Stomach smooth muscle (tissue), 2 donors: ENCODE results near the gene DRC1.

Experiments
- H3K27ac ChIP-seq: one replicate; pipeline ENCODE4 v1.7.0; 2013; ENCODE audit warnings: mild to moderate bottlenecking, low read length, inconsistent platforms
- H3K27me3 ChIP-seq, 2 donors: one replicate each; pipeline ENCODE4 v1.7.0; 2013; ENCODE audit warnings: low read length in 2 of 2; ENCODE audit not compliant: insufficient read depth in 2 of 2, control insufficient read depth in 1 of 2
- H3K36me3 ChIP-seq, 2 donors: one replicate each; pipeline ENCODE4 v1.7.0; 2013; ENCODE audit warnings: low read length in 2 of 2; ENCODE audit not compliant: control insufficient read depth in 2 of 2, insufficient read depth in 2 of 2
- H3K4me1 ChIP-seq: one replicate; pipeline ENCODE4 v1.7.0; 2013; ENCODE audit warnings: low read length; ENCODE audit not compliant: control insufficient read depth, insufficient read depth
- H3K4me3 ChIP-seq, 2 donors: one replicate each; pipeline ENCODE4 v1.7.0; 2013; ENCODE audit warnings: low read length in 2 of 2
- H3K9ac ChIP-seq, 2 donors: one replicate each; pipeline ENCODE4 v1.7.0; 2013; ENCODE audit warnings: low read length in 2 of 2, mild to moderate bottlenecking in 1 of 2
- H3K9me3 ChIP-seq, 2 donors: one replicate each; pipeline ENCODE4 v1.7.0; 2013; ENCODE audit warnings: low read length in 2 of 2; ENCODE audit not compliant: control insufficient read depth in 2 of 2
- donor health status: healthy.
- donor health status: Pancreatic carcinoma.

The DRC1 gene

GRCh38 chr2:26479131-26479788, 77.5 kb downstream of the DRC1 start:
- Histone ChIP-seq H3K27me3 (no peaks in the 10 kb centered on the region), H3K27ac (no peak overlapping the region), H3K9ac (no peak overlapping the region), H3K9me3 (no peaks in the 10 kb centered on the region), H3K4me3 (no peak overlapping the region), H3K4me1 (no peaks in the 10 kb centered on the region), H3K36me3 (no peaks in the 10 kb centered on the region)

GRCh38 chr2:26479789-26480565, 78.3 kb downstream of the DRC1 start:
- Histone ChIP-seq H3K27ac (no peak overlapping the region), H3K36me3 (no peaks in the 10 kb centered on the region), H3K9ac (no peak overlapping the region), H3K4me3 (no peak overlapping the region), H3K27me3 (peaks cover 0 to 2% of the 10 kb centered on the region in 2 donors), H3K4me1 (no peaks in the 10 kb centered on the region), H3K9me3 (no peaks in the 10 kb centered on the region)

GRCh38 chr2:26480566-26481423, 79.1 kb downstream of the DRC1 start:
- no peaks in the 10 kb centered on the region for H3K36me3 ChIP-seq
- no peak overlapping the region for H3K27ac ChIP-seq
- H3K9ac ChIP-seq, result no peak overlapping the region
- no peaks in the 10 kb centered on the region for H3K9me3 ChIP-seq
- H3K4me1 ChIP-seq, result no peaks in the 10 kb centered on the region
- no peak overlapping the region for H3K4me3 ChIP-seq
- peaks cover 0 to 2% of the 10 kb centered on the region in 2 donors for H3K27me3 ChIP-seq

- Histone ChIP-seq H3K36me3 (no peaks in the 10 kb centered on the region), H3K9ac (no peak overlapping the region), H3K27ac (no peak overlapping the region), H3K9me3 (no peaks in the 10 kb centered on the region), H3K4me3 (no peak overlapping the region), H3K4me1 (no peaks in the 10 kb centered on the region), H3K27me3 (peaks cover 0 to 2% of the 10 kb centered on the region in 2 donors)
These were observed 80.0 kb downstream of the DRC1 start for GRCh38 chr2:26481706-26482105.

GRCh38 chr2:26482211-26483026, 80.7 kb downstream of the DRC1 start:
- Histone ChIP-seq H3K4me3 (no peak overlapping the region), H3K27ac (no peak overlapping the region), H3K9me3 (no peaks in the 10 kb centered on the region), H3K9ac (no peak overlapping the region), H3K36me3 (no peaks in the 10 kb centered on the region), H3K4me1 (no peaks in the 10 kb centered on the region), H3K27me3 (peaks cover 0 to 2% of the 10 kb centered on the region in 2 donors)

- Histone ChIP-seq H3K27ac (no peak overlapping the region), H3K4me3 (no peak overlapping the region), H3K9me3 (no peaks in the 10 kb centered on the region), H3K36me3 (no peaks in the 10 kb centered on the region), H3K4me1 (no peaks in the 10 kb centered on the region), H3K27me3 (peaks cover 0 to 2% of the 10 kb centered on the region in 2 donors), H3K9ac (no peak overlapping the region)
These were observed 81.3 kb downstream of the DRC1 start for GRCh38 chr2:26483027-26483326.

- Histone ChIP-seq H3K9ac (no peak overlapping the region), H3K4me1 (no peaks in the 10 kb centered on the region), H3K4me3 (no peak overlapping the region), H3K27me3 (peaks cover 0 to 2% of the 10 kb centered on the region in 2 donors), H3K36me3 (no peaks in the 10 kb centered on the region), H3K9me3 (no peaks in the 10 kb centered on the region), H3K27ac (no peak overlapping the region)
These were observed 81.8 kb downstream of the DRC1 start for GRCh38 chr2:26483516-26483915.

- Histone ChIP-seq H3K36me3 (no peaks in the 10 kb centered on the region), H3K27ac (no peak overlapping the region), H3K4me1 (no peaks in the 10 kb centered on the region), H3K9ac (no peak overlapping the region), H3K4me3 (no peak overlapping the region), H3K9me3 (no peaks in the 10 kb centered on the region), H3K27me3 (peaks cover 0 to 2% of the 10 kb centered on the region in 2 donors)
These were observed 82.3 kb downstream of the DRC1 start for GRCh38 chr2:26483957-26484565.

- no peak overlapping the region for H3K4me3 ChIP-seq
- no peaks in the 10 kb centered on the region for H3K9me3 ChIP-seq
- H3K9ac ChIP-seq, result no peak overlapping the region
- no peaks in the 10 kb centered on the region for H3K4me1 ChIP-seq
- peaks cover 0 to 2% of the 10 kb centered on the region in 2 donors for H3K27me3 ChIP-seq
- H3K27ac ChIP-seq, result no peak overlapping the region
- H3K36me3 ChIP-seq, result no peaks in the 10 kb centered on the region
These were observed 82.9 kb downstream of the DRC1 start for GRCh38 chr2:26484579-26484978.

GRCh38 chr2:26485099-26485498, 83.4 kb downstream of the DRC1 start:
- Histone ChIP-seq H3K9ac (no peak overlapping the region), H3K4me1 (no peaks in the 10 kb centered on the region), H3K9me3 (no peaks in the 10 kb centered on the region), H3K27me3 (peaks cover 0 to 2% of the 10 kb centered on the region in 2 donors), H3K36me3 (no peaks in the 10 kb centered on the region), H3K27ac (no peak overlapping the region), H3K4me3 (no peak overlapping the region)
